PC-9 (cell line): Measurements from ENCODE around the gene SAYSD1. TPM values are rescaled to one million over a fixed set of nuclear protein-coding genes. Genes with fewer than 3 reads are reported as not detected.

ENCODE experiments used
- BruUV-seq: library from RNA; stranded (reverse); fragments of 400-500 nt; replicated peaks from 2 replicates; lab custom pipeline; 2021; lab: Mats Ljungman, UMichigan
- CTCF ChIA-PET: fragments of 300-600 bp; sonication (Branson Sonifier 250); formaldehyde crosslinking; loops from one replicate; lab custom pipeline; 2022; ENCODE audit warnings: antibody characterized with exemption; lab: Charles Lee
- POLR2A ChIA-PET: fragments of 300-600 bp; sonication (Branson Sonifier 250); formaldehyde crosslinking; loops from one replicate; lab custom pipeline; 2022; ENCODE audit warnings: antibody characterized with exemption; ENCODE audit not compliant: unreplicated experiment; lab: Charles Lee
- DNase-seq, 2 experiments: peaks; one replicate each; pipeline versions ENCODE4 v3.0.0 to v3.0.0-alpha.2; 2015 to 2022; ENCODE audit warnings: mixed read lengths in 1 of 2
- H2AFZ ChIP-seq: fragments of 200-600 bp; sonication (generic); 2 replicates; pipeline ENCODE4 v1.8.1; 2017; ENCODE audit warnings: antibody characterized with exemption
- H3F3A ChIP-seq: fragments of 200-600 bp; sonication (generic); 2 replicates; pipeline ENCODE4 v1.8.1; 2017; ENCODE audit warnings: antibody characterized with exemption, mild to moderate bottlenecking, low read depth; ENCODE audit not compliant: insufficient read depth
- H3K27ac ChIP-seq: fragments of 200-600 bp; sonication (generic); 2 replicates; pipeline ENCODE4 v1.6.1; 2016; ENCODE audit warnings: mixed run types
- H3K27me3 ChIP-seq: fragments of 200-600 bp; sonication (generic); 2 replicates; pipeline ENCODE4 v1.6.1; 2016; ENCODE audit warnings: low read depth, mixed run types; ENCODE audit not compliant: insufficient read depth
- H3K36me3 ChIP-seq: fragments of 200-600 bp; sonication (generic); 2 replicates; pipeline ENCODE4 v1.6.1; 2016; ENCODE audit warnings: low read depth, mixed run types
- H3K4me1 ChIP-seq: fragments of 200-600 bp; sonication (generic); replicated peaks from 2 replicates; pipeline ENCODE4 v1.6.1; 2016; ENCODE audit warnings: mixed run types; ENCODE audit not compliant: insufficient read depth
- H3K4me2 ChIP-seq: fragments of 200-600 bp; sonication (generic); 2 replicates; pipeline ENCODE4 v1.6.1; 2017; ENCODE audit warnings: mixed run types
- H3K4me3 ChIP-seq: fragments of 200-600 bp; sonication (generic); 2 replicates; pipeline ENCODE4 v1.6.1; 2016; ENCODE audit warnings: mixed run types
- H3K79me2 ChIP-seq: fragments of 200-600 bp; sonication (generic); 2 replicates; pipeline ENCODE4 v1.6.1; 2017; ENCODE audit warnings: low read depth, mixed run types
- H3K9me2 ChIP-seq: fragments of 200-600 bp; sonication (generic); 2 replicates; pipeline ENCODE4 v1.8.1; 2017; ENCODE audit warnings: mild to moderate bottlenecking; ENCODE audit not compliant: insufficient read depth
- H3K9me3 ChIP-seq: fragments of 200-600 bp; sonication (generic); 2 replicates; pipeline ENCODE4 v1.8.1; 2016; ENCODE audit warnings: low read depth; ENCODE audit not compliant: insufficient read depth
- H4K20me1 ChIP-seq: fragments of 200-600 bp; sonication (generic); 2 replicates; pipeline ENCODE4 v1.8.1; 2017; ENCODE audit not compliant: insufficient read depth
- CTCF ChIP-seq: fragments of 200-600 bp; sonication (generic); conservative IDR thresholded peaks from 2 replicates; pipeline ENCODE4 v1.6.1; 2017; ENCODE audit warnings: mixed run types, antibody characterized with exemption, mild to moderate bottlenecking, moderate library complexity
- EZH2 ChIP-seq: fragments of 200-600 bp; sonication (generic); IDR thresholded peaks from 2 replicates; pipeline ENCODE4 v1.8.0; 2017; ENCODE audit warnings: antibody characterized with exemption, low read depth
- intact Hi-C: fragments of 100-400 bp; cut with micrococcal nuclease; formaldehyde crosslinking; loops from one replicate; pipeline ENCODE4 v1.10.0; 2022; ENCODE audit not compliant: unreplicated experiment
- total RNA-seq: library from RNA; stranded (reverse); gene quantifications from 2 replicates; pipeline ENCODE4 v1.2.3, GENCODE V29; 2021

The SAYSD1 gene
- total RNA-seq, 1 experiment from 2014 or later = 12.2 TPM

GRCh38 chr6:39061588-39061987 is 53.4 kb downstream of the SAYSD1 start:
- Histone ChIP-seq H3K4me2 (no peak overlapping the region), H4K20me1 (no peaks in the 10 kb centered on the region), H3F3A (no peaks in the 10 kb centered on the region), H3K27me3 (peaks cover 99% of the 10 kb centered on the region), H3K4me3 (no peak overlapping the region), H3K9me3 (no peaks in the 10 kb centered on the region), H3K4me1 (no peaks in the 10 kb centered on the region), H2AFZ (no peak overlapping the region), H3K27ac (no peak overlapping the region), H3K36me3 (no peaks in the 10 kb centered on the region), H3K79me2 (no peaks in the 10 kb centered on the region), H3K9me2 (no peaks in the 10 kb centered on the region)
- ChIA-PET POLR2A (no interaction called here), CTCF (no interaction called here)
- intact Hi-C loops = no loop called here
- TF ChIP-seq CTCF (no peak), EZH2 (no peak)
- DNase-seq = no peak
- no TSS peak for BruUV-seq

GRCh38 chr6:39061182-39061581 is 53.8 kb downstream of the SAYSD1 start:
- ChIA-PET CTCF (no interaction called here), POLR2A (no interaction called here)
- no peak overlapping the region for H3K4me3 ChIP-seq
- H3K79me2 ChIP-seq = no peaks in the 10 kb centered on the region
- no peak overlapping the region for H2AFZ ChIP-seq
- no peaks in the 10 kb centered on the region for H3K9me2 ChIP-seq
- no peaks in the 10 kb centered on the region for H4K20me1 ChIP-seq
- H3F3A ChIP-seq = no peaks in the 10 kb centered on the region
- H3K27ac ChIP-seq = no peak overlapping the region
- intact Hi-C loops = no loop called here
- H3K4me1 ChIP-seq = no peaks in the 10 kb centered on the region
- BruUV-seq = no TSS peak
- DNase-seq = no peak
- H3K27me3 ChIP-seq = peaks cover 99% of the 10 kb centered on the region
- H3K36me3 ChIP-seq = no peaks in the 10 kb centered on the region
- no peaks in the 10 kb centered on the region for H3K9me3 ChIP-seq
- no peak for TF ChIP-seq CTCF
- TF ChIP-seq EZH2 = no peak
- no peak overlapping the region for H3K4me2 ChIP-seq

DNA sequence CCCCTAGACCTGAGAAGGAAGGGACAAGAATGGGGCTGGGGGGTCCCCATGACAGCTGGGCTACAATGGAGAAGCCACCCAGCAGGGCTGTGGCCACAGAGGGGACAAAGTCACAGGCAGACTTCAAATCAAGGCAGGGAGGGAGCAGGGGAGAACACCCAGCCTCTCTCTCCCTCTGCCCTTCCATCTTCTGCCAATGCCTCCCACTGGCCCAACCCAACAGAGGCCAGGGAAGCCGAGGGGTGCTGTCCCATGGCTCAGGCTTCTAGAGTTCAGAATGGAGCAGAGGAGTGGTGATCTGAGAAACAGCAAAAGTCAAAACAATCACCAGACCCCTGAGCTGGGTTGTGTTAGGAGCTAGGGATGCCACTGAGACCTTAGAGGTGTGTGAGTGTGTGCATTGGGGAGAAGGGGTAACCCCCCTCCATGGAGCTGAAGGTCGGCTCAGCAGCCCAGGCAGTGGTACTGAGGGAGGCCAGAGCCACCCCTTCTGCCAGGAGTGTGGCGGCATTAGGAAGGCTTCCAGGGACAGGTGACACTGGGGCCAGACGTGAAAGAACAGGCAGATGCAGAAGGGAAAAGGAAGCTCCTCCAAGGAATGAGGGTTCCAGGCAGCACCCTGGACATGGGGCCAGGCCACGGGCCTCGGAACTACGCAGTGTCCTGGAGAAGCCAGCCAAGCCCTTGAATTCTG is 54.4 kb downstream of the SAYSD1 start:
- H3K36me3 ChIP-seq = no peaks in the 10 kb centered on the region
- BruUV-seq = no TSS peak
- intact Hi-C loops = no loop called here
- POLR2A ChIA-PET = no interaction called here
- H3K79me2 ChIP-seq = no peaks in the 10 kb centered on the region
- no peaks in the 10 kb centered on the region for H4K20me1 ChIP-seq
- no peak overlapping the region for H3K4me3 ChIP-seq
- H3K4me1 ChIP-seq = no peaks in the 10 kb centered on the region
- no peaks in the 10 kb centered on the region for H3F3A ChIP-seq
- H3K9me3 ChIP-seq = no peaks in the 10 kb centered on the region
- no peak overlapping the region for H3K4me2 ChIP-seq
- CTCF ChIA-PET = no interaction called here
- TF ChIP-seq EZH2 (no peak), CTCF (no peak)
- DNase-seq = no peak
- no peak overlapping the region for H2AFZ ChIP-seq
- peaks cover 97% of the 10 kb centered on the region for H3K27me3 ChIP-seq
- H3K27ac ChIP-seq = no peak overlapping the region
- H3K9me2 ChIP-seq = no peaks in the 10 kb centered on the region
